K562 (cell line): Measurements from ENCODE around the gene JUN. TPM values are rescaled to one million over a fixed set of nuclear protein-coding genes. Genes with fewer than 3 reads are reported as not detected.

Source experiments
- BRD9 ChIP-seq: fragments of 450-650 bp; IDR thresholded peaks from 2 replicates; pipeline ENCODE4 v1.6.1; 2018; ENCODE audit warnings: low read depth; ENCODE audit not compliant: partially characterized antibody
- CBFB ChIP-seq: sonication (generic); formaldehyde crosslinking; IDR thresholded peaks from 2 replicates; pipeline ENCODE4 v1.4.0; 2020; ENCODE audit warnings: mild to moderate bottlenecking, missing genetic modification reagents
- HDAC1 ChIP-seq, 2 experiments: fragments of 450-650 bp; IDR thresholded peaks; 2 replicates each; pipeline ENCODE4 v1.6.1; 2016 to 2017; ENCODE audit warnings: inconsistent platforms in 1 of 2, mild to moderate bottlenecking in 1 of 2, moderate library complexity in 1 of 2
- KLF16 ChIP-seq: IDR thresholded peaks from 2 replicates; pipeline ENCODE4 v1.6.1; 2016; ENCODE audit warnings: antibody characterized with exemption
- NR4A1 ChIP-seq, 2 experiments: fragments of 250-450 bp in 1 of 2; fragments of 450-650 bp in 1 of 2; sonication (Bioruptor Pico) in 1 of 2; IDR thresholded peaks; 2 replicates each; pipeline versions ENCODE4 v1.4.0 to v1.6.1; 2016 to 2020; ENCODE audit warnings: mild to moderate bottlenecking in 2 of 2, missing compliant biosample characterization in 1 of 2, missing genetic modification characterization in 1 of 2, moderate library complexity in 1 of 2
- REST ChIP-seq, 2 experiments: fragments of 450-650 bp; formaldehyde crosslinking in 1 of 2; IDR thresholded peaks; 2 replicates each; pipeline versions ENCODE4 v1.4.0 to v1.6.1; 2014 to 2020; ENCODE audit warnings: mild to moderate bottlenecking in 2 of 2, borderline replicate concordance in 1 of 2, low read depth in 1 of 2
- THRB ChIP-seq: fragments of 450-650 bp; formaldehyde crosslinking; conservative IDR thresholded peaks from 2 replicates; pipeline ENCODE4 v1.4.0; 2022; ENCODE audit warnings: mild to moderate bottlenecking, missing genetic modification characterization
- TSC22D4 ChIP-seq: fragments of 450-650 bp; IDR thresholded peaks from 2 replicates; pipeline ENCODE4 v1.6.1; 2016; ENCODE audit warnings: missing genetic modification characterization, missing biosample characterization, control low read depth
- ZNF395 ChIP-seq: fragments of 200-800 bp; sonication (Bioruptor generic); IDR thresholded peaks from 2 replicates; pipeline ENCODE4 v1.6.1; 2017; ENCODE audit warnings: missing genetic modification characterization, missing compliant biosample characterization
- ZNF512 ChIP-seq: IDR thresholded peaks from 2 replicates; pipeline ENCODE4 v1.6.1; 2016; ENCODE audit warnings: missing genetic modification characterization, missing compliant biosample characterization
- polyA plus RNA-seq, 8 experiments: library from polyadenylated mRNA; depleted of rRNA in 4 of 8; stranded (reverse) in 5 of 8; unstranded in 3 of 8; fragments of >200 nt; fragmentation: Nextera tagmentation in 2 of 8; fragmentation: Illumina TruSeq in 1 of 8; extraction: Ambion mirVana in 2 of 8; extraction: Trizol in 1 of 8; gene quantifications; 2 replicates each; pipeline versions ENCODE4 v1.2.1 to v1.2.3, GENCODE V29; 2011 to 2014; ENCODE audit warnings: inconsistent platforms in 1 of 8, missing spikeins in 1 of 8
- total RNA-seq, 7 experiments: library from RNA; depleted of rRNA in 6 of 7; stranded (reverse); fragments of >200 nt in 6 of 7; fragmentation: Illumina TruSeq in 2 of 7; extraction: Trizol in 2 of 7; gene quantifications; 2 replicates each; pipeline versions ENCODE4 v1.2.1 to v1.2.3, GENCODE V29; 2011 to 2021; ENCODE audit warnings: low replicate concordance in 1 of 7
- TF ChIP-seq, protein P1 (sequence below): sonication (generic); formaldehyde crosslinking; IDR thresholded peaks from 2 replicates; pipeline ENCODE4 v1.8.1; 2023; ENCODE audit warnings: mild to moderate bottlenecking, missing genetic modification reagents

Gene JUN
- total and polyA plus RNA-seq, 9 of the 15 experiments (the other 6 are each of a cell fraction or from before 2014, with no cell fraction given), result 0.32 to 23.4 (median 4.0) TPM

- TF ChIP-seq REST (IDR thresholded peaks at IDR 0.05; ENCODE audit: borderline replicate concordance), result no peak
- no peak for TF ChIP-seq REST (CRISPR knock-in tag; IDR thresholded peaks at IDR 0.05; ENCODE audit: low read depth)
- TF ChIP-seq, protein P1, sequence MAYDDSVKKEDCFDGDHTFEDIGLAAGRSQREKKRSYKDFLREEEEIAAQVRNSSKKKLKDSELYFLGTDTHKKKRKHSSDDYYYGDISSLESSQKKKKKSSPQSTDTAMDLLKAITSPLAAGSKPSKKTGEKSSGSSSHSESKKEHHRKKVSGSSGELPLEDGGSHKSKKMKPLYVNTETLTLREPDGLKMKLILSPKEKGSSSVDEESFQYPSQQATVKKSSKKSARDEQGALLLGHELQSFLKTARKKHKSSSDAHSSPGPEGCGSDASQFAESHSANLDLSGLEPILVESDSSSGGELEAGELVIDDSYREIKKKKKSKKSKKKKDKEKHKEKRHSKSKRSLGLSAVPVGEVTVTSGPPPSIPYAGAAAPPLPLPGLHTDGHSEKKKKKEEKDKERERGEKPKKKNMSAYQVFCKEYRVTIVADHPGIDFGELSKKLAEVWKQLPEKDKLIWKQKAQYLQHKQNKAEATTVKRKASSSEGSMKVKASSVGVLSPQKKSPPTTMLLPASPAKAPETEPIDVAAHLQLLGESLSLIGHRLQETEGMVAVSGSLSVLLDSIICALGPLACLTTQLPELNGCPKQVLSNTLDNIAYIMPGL (CRISPR knock-in tag), result no peak
- TF ChIP-seq NR4A1 (CRISPR knock-in tag; IDR thresholded peaks at IDR 0.05), result no peak
- no peak for TF ChIP-seq NR4A1 (tag; IDR thresholded peaks at IDR 0.05)
- TF ChIP-seq ZNF512 (tag), result peak; percentile 88
- 0 out of 2 replicates have a peak, but pooled peaks have one; percentile 65 for TF ChIP-seq TSC22D4 (tag)
- peak in 1 of 2 experiments; percentile 30; a peak in 1 of 4 replicates for TF ChIP-seq HDAC1 (IDR thresholded peaks at IDR 0.05)
- TF ChIP-seq KLF16, result no peak
- TF ChIP-seq CBFB, result no peak
- TF ChIP-seq ZNF395 (CRISPR knock-in tag), result no peak
- no peak for TF ChIP-seq BRD9
- TF ChIP-seq THRB (CRISPR knock-in tag), result 0 out of 2 replicates have a peak, but pooled peaks have one; percentile 19
Measured at GRCh38 chr1:58799650-58800049, 15.8 kb upstream of the JUN start (continued).
